Measurements from ENCODE around the gene PSMA4. TPM values are rescaled to one million over a fixed set of nuclear protein-coding genes. Genes with fewer than 3 reads are reported as not detected.

The PSMA4 gene
- total and polyA plus RNA-seq, 10 donors: 99.0 to 243 (median 120) TPM

DNA sequence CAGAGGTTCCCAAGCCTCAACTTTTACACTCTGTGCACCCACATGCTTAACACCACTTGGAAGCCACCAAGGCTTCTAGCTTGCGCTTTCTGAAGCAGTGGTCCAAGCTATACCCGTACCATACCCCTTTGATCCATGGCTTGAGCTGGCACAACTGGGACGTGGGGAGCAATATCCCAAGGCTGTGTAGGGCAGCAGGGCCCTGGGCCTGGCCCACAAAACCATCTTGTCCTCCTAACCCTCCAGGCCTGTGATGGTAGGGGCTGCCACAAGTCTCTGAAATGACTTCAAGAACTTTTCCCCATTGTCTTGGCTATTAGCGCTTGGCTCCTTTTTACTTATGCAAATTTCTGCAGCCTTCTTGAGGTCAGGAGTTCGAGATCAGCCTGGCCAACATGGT lies 16.0 kb upstream of the PSMA4 start:
- no peak for DNase-seq
- TF ChIP-seq POLR2A (IDR thresholded peaks at IDR 0.05): no peak
- no peak for TF ChIP-seq POLR2AphosphoS5 (IDR thresholded peaks at IDR 0.05)
- TF ChIP-seq, protein P1, sequence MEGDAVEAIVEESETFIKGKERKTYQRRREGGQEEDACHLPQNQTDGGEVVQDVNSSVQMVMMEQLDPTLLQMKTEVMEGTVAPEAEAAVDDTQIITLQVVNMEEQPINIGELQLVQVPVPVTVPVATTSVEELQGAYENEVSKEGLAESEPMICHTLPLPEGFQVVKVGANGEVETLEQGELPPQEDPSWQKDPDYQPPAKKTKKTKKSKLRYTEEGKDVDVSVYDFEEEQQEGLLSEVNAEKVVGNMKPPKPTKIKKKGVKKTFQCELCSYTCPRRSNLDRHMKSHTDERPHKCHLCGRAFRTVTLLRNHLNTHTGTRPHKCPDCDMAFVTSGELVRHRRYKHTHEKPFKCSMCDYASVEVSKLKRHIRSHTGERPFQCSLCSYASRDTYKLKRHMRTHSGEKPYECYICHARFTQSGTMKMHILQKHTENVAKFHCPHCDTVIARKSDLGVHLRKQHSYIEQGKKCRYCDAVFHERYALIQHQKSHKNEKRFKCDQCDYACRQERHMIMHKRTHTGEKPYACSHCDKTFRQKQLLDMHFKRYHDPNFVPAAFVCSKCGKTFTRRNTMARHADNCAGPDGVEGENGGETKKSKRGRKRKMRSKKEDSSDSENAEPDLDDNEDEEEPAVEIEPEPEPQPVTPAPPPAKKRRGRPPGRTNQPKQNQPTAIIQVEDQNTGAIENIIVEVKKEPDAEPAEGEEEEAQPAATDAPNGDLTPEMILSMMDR (IDR thresholded peaks at IDR 0.05 in 8 of 11, conservative IDR thresholded peaks at IDR 0.05 in 3 of 11): no peak
- intact Hi-C loops (cut with DNase I; ENCODE audit: low total_unique reads): no loop called here
- H3K36me3 ChIP-seq: no peaks in the 10 kb centered on the region
- WGBS, 5 donors: 83 to 93% (median 89%) methylated on average over 5 of the region's 5 CpGs
- H3K4me3 ChIP-seq: no peak overlapping the region
- H3K9me3 ChIP-seq: peaks cover 0 to 8% (median 0%) of the 10 kb centered on the region in 8 donors
- no peaks in the 10 kb centered on the region for H3K27me3 ChIP-seq (replicated peaks in 1 of 7)
- no peak overlapping the region for H3K27ac ChIP-seq
- H3K4me1 ChIP-seq: no peaks in the 10 kb centered on the region

GRCh38 chr15:78527325-78527724 lies 12.9 kb upstream of the PSMA4 start:
- intact Hi-C loops (cut with DNase I; ENCODE audit: low total_unique reads): no loop called here
- Histone ChIP-seq H3K27ac (no peak overlapping the region), H3K4me3 (no peak overlapping the region), H3K4me1 (no peaks in the 10 kb centered on the region), H3K36me3 (no peaks in the 10 kb centered on the region), H3K27me3 (replicated peaks in 1 of 7) (no peaks in the 10 kb centered on the region), H3K9me3 (peaks cover 0 to 8% (median 0%) of the 10 kb centered on the region in 8 donors)
- TF ChIP-seq POLR2AphosphoS5 (IDR thresholded peaks at IDR 0.05): no peak
- TF ChIP-seq, protein P1 (IDR thresholded peaks at IDR 0.05 in 8 of 11, conservative IDR thresholded peaks at IDR 0.05 in 3 of 11): no peak
- TF ChIP-seq POLR2A (IDR thresholded peaks at IDR 0.05): no peak
- 84 to 94% (median 88%) methylated on average over 5 of the region's 5 CpGs for WGBS, 5 donors
- no peak for DNase-seq

- H3K27me3 ChIP-seq (replicated peaks in 1 of 7): no peaks in the 10 kb centered on the region
- no peak overlapping the region for H3K27ac ChIP-seq
- no peak overlapping the region for H3K4me3 ChIP-seq
- intact Hi-C loops (cut with DNase I; ENCODE audit: low total_unique reads): no loop called here
- TF ChIP-seq POLR2A (IDR thresholded peaks at IDR 0.05) (no peak), POLR2AphosphoS5 (IDR thresholded peaks at IDR 0.05) (no peak)
- TF ChIP-seq, protein P1 (IDR thresholded peaks at IDR 0.05 in 8 of 11, conservative IDR thresholded peaks at IDR 0.05 in 3 of 11): no peak
- no peak for DNase-seq
- H3K9me3 ChIP-seq: no peaks in the 10 kb centered on the region
- H3K36me3 ChIP-seq: no peaks in the 10 kb centered on the region
- 65 to 78% (median 73%) methylated on average over 2 of the region's 2 CpGs for WGBS, 5 donors
- no peaks in the 10 kb centered on the region for H3K4me1 ChIP-seq
These were observed 6.9 kb upstream of the PSMA4 start for GRCh38 chr15:78533331-78533730.

DNA sequence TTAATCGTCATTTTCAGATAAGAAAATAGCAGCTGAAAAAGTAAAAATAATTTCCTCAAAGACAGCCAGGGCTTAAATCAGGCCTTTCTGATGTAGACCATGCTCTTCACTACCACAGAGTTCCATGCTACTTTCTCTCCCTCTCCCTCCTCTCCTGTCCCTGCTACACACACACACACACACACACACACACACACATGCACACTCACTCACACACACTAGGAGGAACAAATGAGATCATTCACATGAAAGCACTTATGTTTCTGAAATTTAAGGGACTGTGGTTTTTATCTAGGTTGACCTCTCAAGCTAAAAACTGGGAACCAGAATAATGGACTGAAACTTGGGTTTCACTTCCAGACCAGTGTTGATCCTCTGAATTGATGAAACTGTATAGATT lies 4.1 kb upstream of the PSMA4 start:
- Histone ChIP-seq H3K27ac (no peak overlapping the region), H3K4me1 (peaks cover 0 to 13% (median 7%) of the 10 kb centered on the region in 6 donors), H3K9me3 (no peaks in the 10 kb centered on the region), H3K4me3 (no peak overlapping the region), H3K36me3 (no peaks in the 10 kb centered on the region), H3K27me3 (replicated peaks in 1 of 7) (no peaks in the 10 kb centered on the region)
- no peak for TF ChIP-seq POLR2A (IDR thresholded peaks at IDR 0.05)
- TF ChIP-seq, protein P1 (IDR thresholded peaks at IDR 0.05 in 8 of 11, conservative IDR thresholded peaks at IDR 0.05 in 3 of 11): no peak
- TF ChIP-seq POLR2AphosphoS5 (IDR thresholded peaks at IDR 0.05): no peak
- DNase-seq: no peak
- 93 to 100% (median 95%) methylated on average over 1 of the region's 1 CpG for whole genome bisulfite sequencing, 5 donors
- intact Hi-C loops (cut with DNase I; ENCODE audit: low total_unique reads): no loop called here

All from spleen (tissue), 11 donors.